Effector memory CD8-positive, alpha-beta T cell (primary cell): ENCODE results near the gene DAPK1.
"Not testable (repeated sequence)": the region's sequence is repeated elsewhere in the genome, so short reads cannot be mapped to it uniquely, and the experiment has no call there.

ENCODE experiments used
- ATAC-seq: fragments of 150-1000 bp; cut with Tn5 transposase; replicated peaks from 2 replicates; pipeline ENCODE4 v1.10.0; 2021; ENCODE audit warnings: mild to moderate bottlenecking, moderate library complexity
- DNase-seq, 3 experiments: peaks; one replicate each; pipeline ENCODE4 v3.0.0; 2021
- H3K27ac Mint-ChIP-seq, 2 donors: one replicate each; pipeline ENCODE4 v1.8.0; 2022; ENCODE audit warnings: mild to moderate bottlenecking in 2 of 2, mixed read lengths in 2 of 2, moderate library complexity in 2 of 2
- H3K27me3 Mint-ChIP-seq, 2 donors: one replicate each; pipeline ENCODE4 v1.8.0; 2022; ENCODE audit warnings: mixed read lengths in 2 of 2
- H3K36me3 Mint-ChIP-seq: one replicate; pipeline ENCODE4 v1.8.0; 2022; ENCODE audit warnings: mild to moderate bottlenecking, moderate library complexity, mixed read lengths; ENCODE audit not compliant: insufficient read depth
- H3K4me1 Mint-ChIP-seq, 2 donors: one replicate each; pipeline ENCODE4 v1.8.0; 2022; ENCODE audit warnings: low read depth in 2 of 2, mixed read lengths in 2 of 2
- H3K4me3 Mint-ChIP-seq, 2 donors: one replicate each; pipeline ENCODE4 v1.8.0; 2022; ENCODE audit warnings: mild to moderate bottlenecking in 2 of 2, mixed read lengths in 2 of 2, moderate library complexity in 2 of 2
- H3K9me3 Mint-ChIP-seq, 2 donors: one replicate each; pipeline ENCODE4 v1.8.0; 2022; ENCODE audit warnings: mixed read lengths in 2 of 2

DAPK1 gene

DNA sequence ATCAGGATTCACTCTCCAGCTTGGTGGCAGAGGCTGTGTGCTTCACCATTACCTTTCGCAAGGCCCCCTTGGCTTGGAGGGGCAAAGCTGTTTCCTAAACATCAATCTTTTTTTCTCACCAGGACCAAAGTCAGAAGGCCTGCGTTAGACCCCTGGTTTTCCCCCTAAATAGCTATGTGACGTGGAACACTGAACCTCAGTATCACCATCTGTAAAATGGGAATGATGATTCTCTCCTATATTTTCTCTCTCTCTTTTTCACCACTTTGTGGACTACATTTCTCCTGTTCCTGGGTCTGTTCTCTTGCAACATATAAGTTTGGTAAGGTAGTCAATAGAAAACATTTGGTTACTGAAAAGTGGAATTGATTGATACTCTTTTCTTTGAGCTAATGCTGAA is 50.5 kb downstream of the DAPK1 start:
- H3K36me3 Mint-ChIP-seq = no peaks in the 10 kb centered on the region
- no peak for ATAC-seq
- H3K27ac Mint-ChIP-seq = no peak overlapping the region

DNA sequence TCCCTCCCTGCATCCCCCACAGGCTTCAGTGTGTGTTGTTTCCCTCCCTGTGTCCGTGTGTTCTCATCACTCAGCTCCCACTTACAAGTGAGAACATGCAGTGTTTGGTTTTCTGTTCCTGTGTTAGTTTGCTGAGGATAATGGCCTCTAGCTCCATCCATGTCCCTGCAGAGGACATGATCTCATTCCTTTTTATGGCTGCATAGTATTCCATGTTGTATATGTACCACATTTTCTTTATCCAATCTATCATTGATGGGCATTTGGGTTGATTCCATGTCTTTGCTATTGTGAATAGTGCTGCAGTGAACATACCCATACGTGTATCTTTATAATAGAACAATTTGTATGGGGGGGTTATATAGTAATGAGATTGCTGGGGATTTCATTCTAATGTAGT is 51.4 kb downstream of the DAPK1 start:
- H3K4me3 Mint-ChIP-seq, H3K4me1 Mint-ChIP-seq, DNase-seq, H3K27me3 Mint-ChIP-seq, ATAC-seq, H3K36me3 Mint-ChIP-seq, H3K27ac Mint-ChIP-seq, H3K9me3 Mint-ChIP-seq: not testable (repeated sequence)

More for the DNA sequence above, 50.5 kb downstream of the DAPK1 start:
- DNase-seq = no peak
- Mint-ChIP-seq H3K4me3 (no peak overlapping the region), H3K4me1 (no peaks in the 10 kb centered on the region), H3K9me3 (peaks cover 0 to 6% of the 10 kb centered on the region in 2 donors), H3K27me3 (peaks cover 0 to 6% of the 10 kb centered on the region in 2 donors)

DNA sequence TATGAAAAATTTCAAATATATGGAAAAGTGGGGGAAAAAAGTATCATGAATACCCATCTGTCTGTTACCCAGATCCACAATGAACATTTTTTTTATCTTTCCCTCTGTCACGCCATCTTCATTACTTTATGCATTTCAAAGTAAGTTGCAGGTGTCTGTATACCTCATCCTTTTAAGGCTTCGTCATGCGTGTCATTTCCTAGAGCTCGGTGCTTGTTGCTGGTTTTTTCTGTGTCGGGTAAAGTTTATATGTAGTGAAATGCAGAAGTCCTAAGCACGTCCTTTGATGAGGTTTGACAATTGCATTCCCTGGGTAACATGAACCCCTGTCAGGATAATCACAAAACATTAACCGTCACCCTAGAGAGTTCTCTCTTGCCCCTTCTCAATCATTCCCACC is 52.1 kb downstream of the DAPK1 start:
- no peak for DNase-seq
- H3K36me3 Mint-ChIP-seq = no peaks in the 10 kb centered on the region

DNA sequence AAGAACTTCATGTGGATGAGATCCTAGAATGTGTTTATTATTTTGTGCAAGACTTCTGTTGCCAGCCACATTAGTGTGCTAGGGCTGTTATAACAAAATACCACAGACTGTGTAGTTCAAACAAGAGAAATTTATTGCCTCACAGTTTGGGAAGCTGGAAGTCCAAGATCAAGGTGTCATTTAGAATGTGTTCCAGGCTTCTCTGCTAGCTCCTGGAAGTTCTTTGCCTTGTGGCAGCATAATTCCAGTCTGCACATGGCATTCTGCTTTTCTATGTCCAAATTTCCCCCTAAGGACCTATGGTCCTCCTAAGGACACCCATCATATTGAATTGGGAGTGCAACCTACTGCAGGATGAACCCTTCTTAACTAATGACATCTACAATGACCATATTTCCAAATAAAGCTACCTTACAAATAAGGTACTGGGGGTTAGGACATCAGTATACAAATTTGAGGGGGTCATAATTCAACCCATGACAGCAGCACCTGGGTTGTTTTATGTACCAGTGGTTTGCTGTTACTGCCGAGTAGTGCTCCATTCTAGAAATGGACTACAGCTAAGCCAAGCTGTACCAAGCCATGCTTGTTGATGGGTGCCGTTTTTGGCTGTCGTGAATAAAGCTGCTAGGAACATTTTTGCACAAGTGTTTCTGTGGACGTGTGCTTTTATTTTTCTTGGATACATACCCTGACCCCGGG is 52.7 kb downstream of the DAPK1 start:
- Mint-ChIP-seq H3K4me3 (no peak overlapping the region), H3K36me3 (no peaks in the 10 kb centered on the region), H3K27me3 (no peaks in the 10 kb centered on the region), H3K4me1 (no peaks in the 10 kb centered on the region), H3K9me3 (peaks cover 0 to 6% of the 10 kb centered on the region in 2 donors), H3K27ac (no peak overlapping the region)
- DNase-seq = no peak
- no peak for ATAC-seq

More for the DNA sequence above, 52.1 kb downstream of the DAPK1 start:
- H3K27ac Mint-ChIP-seq = no peak overlapping the region
- ATAC-seq = no peak
- H3K4me3 Mint-ChIP-seq = no peak overlapping the region
- peaks cover 0 to 5% of the 10 kb centered on the region in 2 donors for H3K27me3 Mint-ChIP-seq
- no peaks in the 10 kb centered on the region for H3K4me1 Mint-ChIP-seq
- peaks cover 0 to 6% of the 10 kb centered on the region in 2 donors for H3K9me3 Mint-ChIP-seq

DNA sequence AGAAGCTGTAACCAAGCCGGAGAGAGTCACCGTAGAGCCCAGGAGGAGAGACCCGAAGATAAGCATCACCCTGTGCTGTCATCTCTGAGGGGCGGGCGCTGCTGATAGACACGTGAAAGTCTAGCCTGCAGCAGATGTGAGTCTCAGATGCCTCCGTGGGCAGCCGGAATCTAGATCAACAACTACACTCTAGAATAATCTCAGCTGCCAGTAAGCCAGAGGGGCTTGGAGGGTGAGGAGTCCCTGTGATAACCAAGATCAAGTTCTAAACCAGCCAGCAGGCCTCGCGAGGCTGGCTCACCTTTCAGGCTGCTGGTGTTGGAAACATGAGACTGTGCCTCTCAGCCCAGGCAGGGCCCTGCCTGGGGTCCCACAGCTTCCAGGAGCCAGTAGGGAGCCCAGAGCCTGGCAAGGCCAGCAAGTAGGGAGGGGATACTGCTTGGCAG is 54.1 kb downstream of the DAPK1 start:
- ATAC-seq = no peak
- H3K4me1 Mint-ChIP-seq = no peaks in the 10 kb centered on the region
- no peaks in the 10 kb centered on the region for H3K36me3 Mint-ChIP-seq
- H3K9me3 Mint-ChIP-seq = peaks cover 0 to 6% of the 10 kb centered on the region in 2 donors
- peaks cover 0 to 8% of the 10 kb centered on the region in 2 donors for H3K27me3 Mint-ChIP-seq
- no peak overlapping the region for H3K27ac Mint-ChIP-seq
- DNase-seq = no peak
- no peak overlapping the region for H3K4me3 Mint-ChIP-seq

DNA sequence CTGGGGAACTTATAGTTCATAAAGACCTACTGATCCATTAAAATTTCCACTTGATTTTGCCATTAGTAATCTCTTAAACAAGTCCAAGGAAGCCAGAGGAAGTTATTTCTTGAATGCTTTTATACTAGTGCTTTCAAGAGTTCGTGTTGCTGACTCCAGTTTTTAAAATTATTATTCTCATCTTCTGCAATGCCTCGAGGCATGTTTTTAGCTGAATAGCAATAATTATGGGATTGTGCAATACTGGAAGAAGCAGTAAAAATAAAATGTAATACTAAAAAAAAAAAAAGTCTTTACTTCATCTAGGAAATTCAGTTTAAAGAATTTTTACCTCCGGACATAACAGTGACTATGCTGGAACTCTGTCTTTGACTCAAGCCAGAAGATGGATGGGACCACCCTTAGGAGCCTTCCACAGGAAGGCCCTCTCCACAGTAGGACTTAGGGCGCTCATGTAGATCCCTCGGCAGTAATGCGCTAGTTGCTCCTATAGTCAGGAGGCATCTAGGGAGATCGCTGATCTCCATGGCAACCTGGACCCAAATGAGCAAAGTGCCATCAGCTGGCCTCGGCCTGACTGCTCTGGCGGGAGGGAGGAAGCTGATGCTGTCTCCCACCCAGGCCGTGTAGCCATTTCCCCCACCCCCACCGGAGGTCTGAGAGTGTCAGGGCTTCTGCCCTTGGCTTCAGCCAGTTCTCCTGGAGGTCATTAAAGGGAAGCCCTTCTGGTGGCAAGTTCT is 56.7 kb downstream of the DAPK1 start:
- ATAC-seq = no peak
- H3K36me3 Mint-ChIP-seq = no peaks in the 10 kb centered on the region
- H3K4me1 Mint-ChIP-seq = no peaks in the 10 kb centered on the region
- no peak for DNase-seq
- no peak overlapping the region for H3K4me3 Mint-ChIP-seq
- H3K27me3 Mint-ChIP-seq = peaks cover 0 to 8% of the 10 kb centered on the region in 2 donors
- no peaks in the 10 kb centered on the region for H3K9me3 Mint-ChIP-seq
- no peak overlapping the region for H3K27ac Mint-ChIP-seq

DNA sequence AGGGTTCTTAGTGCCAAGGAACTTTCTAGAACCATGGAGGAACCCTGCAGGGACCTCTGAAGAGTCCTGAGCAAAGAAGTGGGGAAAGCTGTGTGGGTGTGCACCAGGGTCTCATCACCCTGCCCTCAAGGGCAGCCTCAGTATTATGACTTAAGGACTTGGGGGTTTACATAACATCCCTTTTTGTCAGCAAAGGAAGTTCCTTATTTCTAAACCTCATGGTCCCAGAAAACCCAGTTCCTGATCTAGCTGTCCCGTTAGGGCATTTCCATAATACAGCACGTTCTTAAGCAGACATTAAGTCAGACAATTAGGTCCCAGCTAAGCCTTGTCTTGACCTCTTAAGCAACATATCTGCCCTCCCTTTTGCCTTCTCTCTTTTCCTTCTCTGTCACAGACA is 57.3 kb downstream of the DAPK1 start:
- ATAC-seq = no peak

DNA sequence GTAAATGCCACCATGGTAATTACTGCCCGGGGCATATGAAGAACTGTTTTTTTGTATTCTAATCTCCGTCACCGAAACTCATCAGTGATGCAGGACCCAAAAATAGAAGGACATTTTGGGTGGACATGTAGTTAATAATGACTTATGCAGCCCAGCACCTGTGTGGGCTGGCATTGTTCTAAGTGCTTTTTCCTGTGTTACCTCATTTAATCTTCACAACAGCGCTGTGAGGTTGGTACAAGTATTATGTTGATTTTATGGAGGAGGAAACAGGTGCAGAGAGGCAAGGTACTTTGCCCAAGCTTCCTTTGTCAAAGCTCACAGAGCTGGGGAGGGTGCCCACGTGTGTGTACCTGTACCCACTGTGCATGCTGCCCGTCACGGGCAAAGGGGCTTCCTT is 58.4 kb downstream of the DAPK1 start:
- ATAC-seq (no peak), DNase-seq (no peak)
- H3K27ac Mint-ChIP-seq = no peak overlapping the region

More for the DNA sequence above, 57.3 kb downstream of the DAPK1 start:
- peaks cover 0 to 8% of the 10 kb centered on the region in 2 donors for H3K27me3 Mint-ChIP-seq
- H3K4me3 Mint-ChIP-seq = no peak overlapping the region
- H3K4me1 Mint-ChIP-seq = no peaks in the 10 kb centered on the region
- no peaks in the 10 kb centered on the region for H3K9me3 Mint-ChIP-seq
- no peak for DNase-seq
- H3K36me3 Mint-ChIP-seq = no peaks in the 10 kb centered on the region
- no peak overlapping the region for H3K27ac Mint-ChIP-seq

DNA sequence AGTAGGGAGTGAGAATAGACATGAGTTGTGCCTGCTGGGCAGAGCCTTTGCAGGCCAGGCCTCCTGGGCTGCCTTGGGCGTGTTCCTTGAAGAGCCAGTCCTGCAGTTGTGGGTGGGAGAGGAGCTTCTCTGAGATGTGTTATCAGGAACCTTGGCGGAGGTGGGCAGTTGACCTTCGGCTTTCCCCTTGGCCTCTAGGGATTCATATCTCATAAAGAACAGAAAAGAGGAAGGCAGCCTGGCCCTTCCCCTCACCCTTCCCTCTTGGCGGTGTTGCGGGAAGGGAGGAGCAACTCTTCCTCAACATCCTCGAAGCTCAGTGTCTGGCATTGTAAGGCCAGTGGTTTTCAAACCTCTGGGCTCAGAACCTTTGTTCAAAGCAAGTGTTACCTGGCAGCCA is 59.2 kb downstream of the DAPK1 start:
- DNase-seq (no peak), ATAC-seq (no peak)
- no peak overlapping the region for H3K4me3 Mint-ChIP-seq
- H3K4me1 Mint-ChIP-seq = no peaks in the 10 kb centered on the region
- H3K27ac Mint-ChIP-seq = no peak overlapping the region
- no peaks in the 10 kb centered on the region for H3K9me3 Mint-ChIP-seq
- peaks cover 0 to 8% of the 10 kb centered on the region in 2 donors for H3K27me3 Mint-ChIP-seq
- H3K36me3 Mint-ChIP-seq = no peaks in the 10 kb centered on the region

More for the DNA sequence above, 58.4 kb downstream of the DAPK1 start:
- Mint-ChIP-seq H3K4me1 (no peaks in the 10 kb centered on the region), H3K9me3 (no peaks in the 10 kb centered on the region), H3K27me3 (peaks cover 0 to 8% of the 10 kb centered on the region in 2 donors), H3K36me3 (no peaks in the 10 kb centered on the region), H3K4me3 (no peak overlapping the region)

DNA sequence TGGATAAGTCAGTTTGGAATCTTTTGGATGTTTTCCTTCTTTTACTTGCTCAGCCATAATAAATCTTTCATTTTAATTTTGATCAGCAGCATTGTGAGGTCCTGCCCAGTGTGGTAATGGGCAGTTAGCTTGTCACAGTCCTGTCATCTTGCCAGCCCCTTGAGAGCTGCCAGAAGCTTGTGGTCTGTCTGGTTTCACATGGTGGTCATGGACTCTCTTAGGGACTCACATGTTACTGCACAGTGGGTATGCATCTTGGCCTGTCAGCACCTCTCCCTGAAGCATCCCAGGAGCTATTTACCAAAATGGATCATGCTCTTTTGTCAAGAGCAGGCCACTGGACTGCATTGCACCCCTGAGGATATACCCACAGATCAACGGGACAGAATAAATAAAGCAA is 60.3 kb downstream of the DAPK1 start:
- Mint-ChIP-seq H3K36me3 (no peaks in the 10 kb centered on the region), H3K9me3 (no peaks in the 10 kb centered on the region), H3K4me1 (no peaks in the 10 kb centered on the region), H3K27ac (no peak overlapping the region), H3K27me3 (peaks cover 0 to 8% of the 10 kb centered on the region in 2 donors), H3K4me3 (no peak overlapping the region)
- no peak for DNase-seq
- no peak for ATAC-seq

DNA sequence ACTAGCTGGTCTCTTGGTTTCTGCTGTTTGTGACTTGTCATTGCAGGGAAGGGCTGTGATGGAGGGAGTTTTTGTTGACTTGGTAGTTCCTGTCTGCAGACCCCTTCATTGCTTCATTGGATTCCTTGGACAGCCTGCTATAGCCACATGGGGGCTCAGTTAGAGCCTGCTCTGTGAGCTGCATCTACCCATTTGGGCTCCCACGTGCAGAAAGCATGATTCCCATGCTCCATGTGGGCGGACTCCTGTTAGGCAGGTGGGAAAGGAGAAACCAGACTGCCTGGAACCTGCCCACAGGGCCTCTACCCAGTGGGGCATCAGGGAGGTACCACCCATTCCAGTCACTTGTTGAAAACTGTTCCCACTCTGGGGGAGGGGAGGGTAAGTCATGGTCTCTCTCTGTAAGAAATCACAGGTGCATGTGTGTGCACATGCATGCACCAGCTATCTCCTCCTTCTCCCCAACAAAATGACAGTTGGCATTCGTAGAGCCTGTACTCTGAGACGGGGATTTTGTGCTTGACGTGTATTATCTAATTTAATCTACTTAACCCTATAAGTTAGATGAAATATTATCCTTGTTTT is 61.0 kb downstream of the DAPK1 start:
- Mint-ChIP-seq H3K4me1 (no peaks in the 10 kb centered on the region), H3K36me3 (no peaks in the 10 kb centered on the region), H3K4me3 (no peak overlapping the region), H3K9me3 (peaks cover 0 to 1% of the 10 kb centered on the region in 2 donors), H3K27me3 (peaks cover 0 to 11% of the 10 kb centered on the region in 2 donors), H3K27ac (no peak overlapping the region)
- ATAC-seq (no peak), DNase-seq (no peak)

DNA sequence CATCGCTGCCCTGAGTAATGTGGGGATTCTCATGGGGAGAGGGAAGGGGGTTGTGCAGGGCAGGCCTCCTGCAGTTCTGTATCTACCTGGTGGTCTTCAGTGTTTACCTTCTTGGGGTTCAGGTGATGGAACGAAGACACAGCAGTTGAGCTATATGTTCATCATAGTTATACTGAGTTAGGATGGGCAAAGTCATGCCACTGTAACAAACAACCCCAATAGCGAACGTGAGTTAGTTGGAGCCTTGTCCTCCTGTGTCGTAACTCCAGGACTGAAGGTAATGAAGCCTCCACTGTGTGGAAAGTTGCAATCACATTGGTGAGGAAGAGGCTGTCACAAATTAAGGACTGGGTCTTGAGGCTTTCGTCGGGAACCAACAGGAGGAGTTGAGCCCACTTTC is 64.4 kb downstream of the DAPK1 start:
- H3K4me3 Mint-ChIP-seq = no peak overlapping the region
- H3K27me3 Mint-ChIP-seq = peaks cover 0 to 10% of the 10 kb centered on the region in 2 donors
- no peaks in the 10 kb centered on the region for H3K4me1 Mint-ChIP-seq
- H3K36me3 Mint-ChIP-seq = no peaks in the 10 kb centered on the region
- ATAC-seq = no peak
- H3K9me3 Mint-ChIP-seq = peaks cover 0 to 7% of the 10 kb centered on the region in 2 donors
- H3K27ac Mint-ChIP-seq = no peak overlapping the region
- DNase-seq = no peak

DNA sequence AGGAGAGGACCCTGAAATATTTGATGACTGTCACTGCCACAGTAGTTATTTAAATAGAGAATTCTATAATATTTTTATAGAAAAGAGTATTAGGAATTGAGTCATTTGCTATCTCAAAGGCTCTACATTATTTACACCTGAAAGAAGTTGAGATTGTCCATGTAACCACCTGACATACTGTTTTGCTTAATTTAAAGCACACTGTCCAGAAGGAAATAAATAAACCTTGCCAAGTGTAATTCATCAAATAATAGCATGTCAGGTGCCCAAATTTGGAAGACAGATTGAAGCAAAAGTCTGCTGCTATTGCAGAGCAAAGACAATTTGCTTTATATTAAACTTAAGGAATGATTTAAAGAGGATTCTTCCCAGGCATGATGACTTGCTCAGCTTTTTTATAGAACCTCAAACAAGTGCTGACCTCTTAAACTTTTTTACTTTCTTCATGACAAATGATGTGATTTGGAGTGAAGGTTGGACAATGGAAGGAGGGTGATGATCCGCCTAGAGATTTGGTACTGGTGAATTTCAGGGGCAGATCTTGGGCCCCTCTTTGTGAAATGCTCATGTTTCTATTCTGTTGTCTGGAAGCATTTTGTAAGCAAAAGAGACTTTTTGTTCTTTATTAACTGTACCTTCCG is 65.0 kb downstream of the DAPK1 start:
- Mint-ChIP-seq H3K9me3 (peaks cover 0 to 7% of the 10 kb centered on the region in 2 donors), H3K36me3 (no peaks in the 10 kb centered on the region), H3K4me1 (no peaks in the 10 kb centered on the region), H3K27me3 (peaks cover 0 to 10% of the 10 kb centered on the region in 2 donors), H3K4me3 (no peak overlapping the region), H3K27ac (no peak overlapping the region)
- DNase-seq = no peak
- ATAC-seq = no peak
